ENCODE data around the gene OXA1L. TPM values are rescaled to one million over a fixed set of nuclear protein-coding genes. Genes with fewer than 3 reads are reported as not detected.

The OXA1L gene
- total and polyA plus RNA-seq, 2 experiments from 2014 or later, result 59.4 to 88.1 TPM

DNA sequence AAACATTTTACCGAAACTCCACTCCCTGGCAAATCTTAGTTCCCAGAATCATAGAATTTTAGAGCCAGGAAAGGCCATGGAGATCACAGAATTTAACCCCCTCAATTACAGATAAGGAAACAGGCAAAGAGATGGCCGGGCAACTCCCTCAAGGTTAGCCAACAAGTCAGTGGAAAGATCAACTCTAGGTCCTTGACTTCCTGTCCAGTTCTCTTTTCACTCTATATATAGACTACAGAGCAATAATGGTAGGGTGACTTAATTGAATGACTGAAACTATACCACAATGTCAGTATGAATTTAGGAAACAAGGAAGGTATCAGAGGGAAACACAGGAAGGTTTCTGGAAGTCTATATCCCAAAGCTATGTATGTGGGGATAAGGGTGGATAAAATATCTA, 11.6 kb downstream of the OXA1L start:
- Histone ChIP-seq H3K79me2 (peaks cover 2% of the 10 kb centered on the region), H3K36me3 (replicated peaks; ENCODE audit: insufficient read depth, low read depth) (no peaks in the 10 kb centered on the region), H3K4me1 (ENCODE audit: insufficient read depth) (peaks cover 22% of the 10 kb centered on the region), H3K9me3 (ENCODE audit: low read depth) (no peaks in the 10 kb centered on the region), H3K4me3 (no peak overlapping the region), H3K9me2 (replicated peaks; ENCODE audit: insufficient read depth) (no peaks in the 10 kb centered on the region), H2AFZ (no peak overlapping the region), H3K4me2 (no peak overlapping the region), H3K27ac (peak overlapping the region; percentile 23), H3K27me3 (no peaks in the 10 kb centered on the region), H4K20me1 (ENCODE audit: insufficient read depth, poor library complexity, severe bottlenecking) (no peaks in the 10 kb centered on the region)
- DNase-seq (ENCODE audit: low spot score), result no peak
- TF ChIP-seq, protein P1, sequence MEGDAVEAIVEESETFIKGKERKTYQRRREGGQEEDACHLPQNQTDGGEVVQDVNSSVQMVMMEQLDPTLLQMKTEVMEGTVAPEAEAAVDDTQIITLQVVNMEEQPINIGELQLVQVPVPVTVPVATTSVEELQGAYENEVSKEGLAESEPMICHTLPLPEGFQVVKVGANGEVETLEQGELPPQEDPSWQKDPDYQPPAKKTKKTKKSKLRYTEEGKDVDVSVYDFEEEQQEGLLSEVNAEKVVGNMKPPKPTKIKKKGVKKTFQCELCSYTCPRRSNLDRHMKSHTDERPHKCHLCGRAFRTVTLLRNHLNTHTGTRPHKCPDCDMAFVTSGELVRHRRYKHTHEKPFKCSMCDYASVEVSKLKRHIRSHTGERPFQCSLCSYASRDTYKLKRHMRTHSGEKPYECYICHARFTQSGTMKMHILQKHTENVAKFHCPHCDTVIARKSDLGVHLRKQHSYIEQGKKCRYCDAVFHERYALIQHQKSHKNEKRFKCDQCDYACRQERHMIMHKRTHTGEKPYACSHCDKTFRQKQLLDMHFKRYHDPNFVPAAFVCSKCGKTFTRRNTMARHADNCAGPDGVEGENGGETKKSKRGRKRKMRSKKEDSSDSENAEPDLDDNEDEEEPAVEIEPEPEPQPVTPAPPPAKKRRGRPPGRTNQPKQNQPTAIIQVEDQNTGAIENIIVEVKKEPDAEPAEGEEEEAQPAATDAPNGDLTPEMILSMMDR (IDR thresholded peaks at IDR 0.05; ENCODE audit: poor library complexity), result no peak
- TF ChIP-seq EZH2 (IDR thresholded peaks at IDR 0.05; ENCODE audit: borderline replicate concordance) (no peak), EZH2phosphoT487 (IDR thresholded peaks at IDR 0.05; ENCODE audit: low read depth, severe bottlenecking, unreplicated experiment) (no peak)
- 90% methylated on average over 2 of the region's 2 CpGs for WGBS (ENCODE audit: low lambda C conversion rate, missing lambda C conversion rate)

DNA sequence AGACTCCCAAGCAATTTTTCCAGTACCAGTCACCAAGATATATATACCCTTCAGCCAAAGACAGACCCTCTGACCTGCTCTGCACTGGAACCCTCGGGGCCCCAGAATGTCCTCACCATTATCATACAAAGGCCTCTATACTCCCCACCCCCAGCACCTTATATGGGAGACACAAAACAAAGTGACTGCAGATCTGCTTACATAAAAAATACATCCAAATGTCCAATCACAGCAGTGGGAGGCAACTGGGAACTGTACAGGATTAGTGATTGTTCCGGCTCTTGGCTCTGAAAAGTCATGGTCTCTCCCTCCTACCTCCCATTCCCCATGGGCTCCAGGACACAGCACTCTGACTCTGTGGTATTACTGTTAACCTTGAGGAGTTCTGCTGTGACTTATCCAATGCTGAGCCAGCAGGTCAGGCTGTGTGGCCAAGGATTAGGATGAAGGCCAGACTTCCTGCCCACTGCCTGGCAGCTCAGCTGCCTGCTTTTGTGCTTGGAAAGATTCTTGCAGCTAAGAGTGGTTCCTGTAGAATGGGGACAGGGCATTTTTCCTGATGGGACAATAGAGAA, 13.7 kb downstream of the OXA1L start:
- Histone ChIP-seq H3K27ac (peak overlapping the region; percentile 75), H3K4me1 (ENCODE audit: insufficient read depth) (peaks cover 22% of the 10 kb centered on the region)

DNA sequence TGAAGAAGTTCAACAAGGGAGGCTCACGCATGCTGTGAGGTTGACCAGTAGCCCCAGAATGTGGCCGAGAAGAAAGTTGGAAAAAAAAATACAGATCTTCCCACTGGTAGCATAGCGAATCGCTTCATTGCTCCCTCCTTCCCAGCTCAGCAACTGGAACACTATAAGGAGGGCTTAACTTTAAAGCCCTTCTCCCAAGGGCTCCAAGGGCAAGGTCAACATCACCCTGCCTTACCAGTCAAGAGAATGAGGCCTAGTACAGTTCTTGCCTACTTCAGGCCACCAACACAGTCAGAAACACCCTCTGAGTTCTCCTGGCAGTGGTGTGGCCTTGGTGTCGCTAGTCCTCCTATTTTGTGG, 14.4 kb downstream of the OXA1L start:
- Histone ChIP-seq H3K36me3 (replicated peaks; ENCODE audit: insufficient read depth, low read depth) (no peaks in the 10 kb centered on the region), H3K27ac (peak overlapping the region; percentile 75), H3K4me1 (ENCODE audit: insufficient read depth) (peaks cover 22% of the 10 kb centered on the region), H2AFZ (no peak overlapping the region), H3K9me3 (ENCODE audit: low read depth) (no peaks in the 10 kb centered on the region), H3K9me2 (replicated peaks; ENCODE audit: insufficient read depth) (no peaks in the 10 kb centered on the region), H4K20me1 (ENCODE audit: insufficient read depth, poor library complexity, severe bottlenecking) (no peaks in the 10 kb centered on the region), H3K4me2 (no peak overlapping the region), H3K79me2 (peaks cover 14% of the 10 kb centered on the region), H3K27me3 (no peaks in the 10 kb centered on the region), H3K4me3 (no peak overlapping the region)
- WGBS (ENCODE audit: low lambda C conversion rate, missing lambda C conversion rate), result 90% methylated on average over 5 of the region's 5 CpGs
- no peak for DNase-seq (ENCODE audit: low spot score)
- TF ChIP-seq EZH2 (IDR thresholded peaks at IDR 0.05; ENCODE audit: borderline replicate concordance), result no peak
- no peak for TF ChIP-seq EZH2phosphoT487 (IDR thresholded peaks at IDR 0.05; ENCODE audit: low read depth, severe bottlenecking, unreplicated experiment)
- TF ChIP-seq, protein P1 (IDR thresholded peaks at IDR 0.05; ENCODE audit: poor library complexity), result no peak

More for the DNA sequence above, 13.7 kb downstream of the OXA1L start:
- H3K4me3 ChIP-seq, result no peak overlapping the region
- H3K27me3 ChIP-seq, result no peaks in the 10 kb centered on the region
- no peak overlapping the region for H3K4me2 ChIP-seq
- TF ChIP-seq EZH2 (IDR thresholded peaks at IDR 0.05; ENCODE audit: borderline replicate concordance), result no peak
- TF ChIP-seq, protein P1 (IDR thresholded peaks at IDR 0.05; ENCODE audit: poor library complexity), result no peak
- no peak for TF ChIP-seq EZH2phosphoT487 (IDR thresholded peaks at IDR 0.05; ENCODE audit: low read depth, severe bottlenecking, unreplicated experiment)
- no peak overlapping the region for H2AFZ ChIP-seq
- no peaks in the 10 kb centered on the region for H4K20me1 ChIP-seq (ENCODE audit: insufficient read depth, poor library complexity, severe bottlenecking)
- peaks cover 12% of the 10 kb centered on the region for H3K79me2 ChIP-seq
- WGBS (ENCODE audit: low lambda C conversion rate, missing lambda C conversion rate), result 37% methylated on average over 2 of the region's 2 CpGs
- DNase-seq (ENCODE audit: low spot score), result no peak
- H3K9me2 ChIP-seq (replicated peaks; ENCODE audit: insufficient read depth), result no peaks in the 10 kb centered on the region
- H3K9me3 ChIP-seq (ENCODE audit: low read depth), result no peaks in the 10 kb centered on the region
- no peaks in the 10 kb centered on the region for H3K36me3 ChIP-seq (replicated peaks; ENCODE audit: insufficient read depth, low read depth)

Measured in hepatocyte (in vitro differentiated cells).